ENCODE measurements around the gene HSPB2. TPM values are rescaled to one million over a fixed set of nuclear protein-coding genes. Genes with fewer than 3 reads are reported as not detected.
A peak's percentile ranks its signal among the peaks of the same experiment; 100 is the strongest.
"Not testable (repeated sequence)": the region's sequence is repeated elsewhere in the genome, so short reads cannot be mapped to it uniquely, and the experiment has no call there.

Gene HSPB2
- total RNA-seq, 8 experiments from 2014 or later, result 0.11 to 5.1 (median 0.81) TPM; not detected in 1

DNA sequence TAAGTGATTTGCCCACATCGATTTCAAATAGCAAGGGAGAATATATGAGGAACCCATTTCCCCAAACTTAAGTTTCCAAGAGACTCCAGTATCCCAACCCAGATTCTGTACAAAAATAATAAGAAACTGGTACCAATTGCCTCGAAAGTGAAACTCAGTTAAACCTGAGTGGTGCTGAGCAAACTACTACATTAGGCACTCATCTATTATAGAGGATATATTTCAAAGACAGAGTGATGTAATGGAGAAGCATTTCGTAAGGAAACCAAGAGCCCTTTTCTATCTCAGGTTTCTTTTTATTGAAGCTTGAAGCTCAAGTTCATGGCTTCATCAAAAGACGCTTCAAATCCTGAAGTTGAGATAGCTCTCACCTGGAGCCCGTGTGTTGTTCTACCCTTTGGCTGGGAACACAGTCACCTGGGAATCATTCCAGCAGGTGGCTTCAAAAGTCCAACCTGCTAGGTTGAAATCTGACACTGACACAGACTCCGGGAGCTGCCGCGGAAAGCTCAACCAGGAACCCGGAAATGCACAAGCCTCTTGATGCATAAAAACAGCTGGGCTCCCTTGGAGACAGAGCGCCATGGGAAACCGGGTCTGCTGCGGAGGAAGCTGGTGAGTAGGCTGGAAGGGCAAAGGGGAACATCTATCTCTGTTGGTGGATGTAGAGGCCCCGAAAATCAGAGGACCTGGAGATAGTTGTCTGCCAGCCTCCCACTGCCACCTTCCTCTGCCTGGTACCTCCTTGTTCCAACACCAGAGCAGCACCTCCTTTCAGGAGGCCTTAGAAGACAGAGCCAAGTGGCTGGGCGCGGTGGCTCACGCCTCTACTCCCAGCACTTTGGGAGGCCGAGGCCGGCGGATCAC lies 6.1 kb downstream of the HSPB2 start, which contains the start of gene C11orf52:
TSS of gene C11orf52 (plus strand) at position 524 of the 867 bp plus-strand sequence. CDS start at position 584, 60 bp downstream.
- WGBS, 10 experiments, result 25 to 100% (median 73%) methylated on average over 1 to 12 of the region's 19 CpGs
- Histone ChIP-seq H3K27ac (no peak within 1 kb of the TSS), H3K4me3 (no peak within 1 kb of the TSS), H3K4me1 (replicated peaks in 1 of 2) (peaks cover 0 to 5% of the 10 kb centered on the region in 2 donors)
- ATAC-seq (replicated peaks in 6 of 8), result peak in 6 of 8 experiments; percentile 26 to 81 (median 64)
- in situ Hi-C loops (cut with MboI; ENCODE audit: low pct_unique_long_range_greater_than_20kb in 2 of 9, low sequenced_read_pairs in 9 of 9, unreplicated experiment in 9 of 9), result no loop called here

DNA sequence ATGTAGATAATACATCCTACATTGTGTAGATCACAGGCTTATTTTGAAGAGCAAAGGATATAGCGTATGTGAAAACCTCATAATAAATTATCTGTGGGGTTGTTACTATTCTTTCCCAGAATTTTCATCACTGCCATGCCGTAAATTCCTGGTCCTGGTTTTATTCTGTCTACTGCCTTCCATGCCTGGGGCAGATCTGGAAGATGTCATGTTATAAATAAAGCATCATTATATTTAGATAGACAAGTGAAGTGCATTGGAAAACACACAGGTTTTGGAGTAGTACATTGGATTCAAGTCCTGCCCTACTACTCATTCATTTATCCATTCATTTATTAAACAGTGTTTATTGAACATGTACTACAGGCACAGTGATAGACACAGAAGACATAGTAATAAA lies 8.4 kb downstream of the HSPB2 start:
- ATAC-seq (replicated peaks in 6 of 8), result no peak
- in situ Hi-C loops (cut with MboI; ENCODE audit: low pct_unique_long_range_greater_than_20kb in 2 of 9, low sequenced_read_pairs in 9 of 9, unreplicated experiment in 9 of 9), result no loop called here
- Histone ChIP-seq H3K4me3 (no peak overlapping the region), H3K27ac (no peak overlapping the region), H3K4me1 (replicated peaks in 1 of 2) (peaks cover 0 to 6% of the 10 kb centered on the region in 2 donors)
- 60 to 100% (median 84%) methylated on average over 1 to 2 of the region's 2 CpGs; no CpG with 5 or more reads in 1 of the 10 experiments for WGBS, 10 experiments

DNA sequence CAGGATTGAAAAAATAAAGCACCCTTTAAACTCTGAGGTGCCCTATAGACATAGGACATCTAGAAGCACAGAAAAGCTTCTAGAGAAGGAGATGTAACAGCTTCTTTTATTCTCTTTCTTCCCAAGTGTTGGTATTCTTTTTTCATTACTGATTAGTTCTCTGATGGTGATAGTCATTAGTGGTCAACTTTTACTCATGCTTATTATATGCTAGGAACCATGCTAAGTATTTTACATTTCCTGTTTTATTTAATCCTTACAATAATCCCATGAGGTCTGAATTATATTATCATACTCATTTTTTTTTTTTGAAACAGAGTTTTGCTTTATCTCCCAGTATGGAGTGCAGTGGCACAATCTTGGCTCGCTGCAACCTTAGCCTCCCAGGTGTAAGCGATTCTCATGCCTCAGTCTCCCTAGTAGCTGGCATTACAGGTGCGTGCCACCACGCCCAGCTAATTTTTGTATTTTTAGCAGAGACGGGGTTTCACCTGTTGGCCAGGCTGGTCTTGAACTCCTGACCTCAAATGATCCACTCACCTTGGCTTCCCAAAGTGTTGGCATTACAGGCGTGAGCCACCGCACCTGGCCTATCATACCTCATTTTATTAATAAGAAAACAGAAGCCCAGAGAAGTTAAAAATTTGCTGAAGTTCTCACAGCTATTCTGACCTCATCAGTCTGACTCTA lies 9.2 kb downstream of the HSPB2 start:
- no peak overlapping the region for H3K4me3 ChIP-seq
- ATAC-seq (replicated peaks in 6 of 8), result no peak
- peaks cover 6 to 12% of the 10 kb centered on the region in 2 donors for H3K4me1 ChIP-seq (replicated peaks in 1 of 2)
- WGBS, 10 experiments, result 83 to 100% (median 97%) methylated on average over 1 to 7 of the region's 7 CpGs
- in situ Hi-C loops (cut with MboI; ENCODE audit: low pct_unique_long_range_greater_than_20kb in 2 of 9, low sequenced_read_pairs in 9 of 9, unreplicated experiment in 9 of 9), result no loop called here
- H3K27ac ChIP-seq, result no peak overlapping the region

DNA sequence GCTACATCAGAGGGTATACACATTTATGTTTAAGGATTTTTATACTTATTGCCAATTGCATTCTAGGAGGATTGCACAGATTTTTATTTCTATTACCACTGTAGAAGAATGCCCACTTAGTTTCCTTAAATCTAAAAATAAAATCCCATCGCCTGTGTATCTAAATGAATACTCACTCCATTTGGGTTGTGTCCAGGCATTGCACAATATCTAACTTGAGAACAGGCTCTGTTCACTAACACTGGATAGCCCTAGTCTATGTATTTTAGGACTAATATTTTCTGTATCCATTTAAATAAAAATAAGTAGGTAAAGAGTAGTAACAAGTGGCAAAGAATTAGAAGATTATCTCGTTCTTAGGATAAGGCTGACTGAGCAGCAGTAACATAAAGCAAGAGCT lies 10.3 kb downstream of the HSPB2 start:
- ATAC-seq (replicated peaks in 6 of 8), result peak in 2 of 8 experiments; percentile 2 to 4
- in situ Hi-C loops (cut with MboI; ENCODE audit: low pct_unique_long_range_greater_than_20kb in 2 of 9, low sequenced_read_pairs in 9 of 9, unreplicated experiment in 9 of 9), result no loop called here
- Histone ChIP-seq H3K27ac (no peak overlapping the region), H3K4me3 (no peak overlapping the region), H3K4me1 (replicated peaks in 1 of 2) (peaks cover 7 to 15% of the 10 kb centered on the region in 2 donors)
- WGBS, 10 experiments, result 0 to 80% (median 50%) methylated on average over 1 to 2 of the region's 2 CpGs; no CpG with 5 or more reads in 3 of the 10 experiments

DNA sequence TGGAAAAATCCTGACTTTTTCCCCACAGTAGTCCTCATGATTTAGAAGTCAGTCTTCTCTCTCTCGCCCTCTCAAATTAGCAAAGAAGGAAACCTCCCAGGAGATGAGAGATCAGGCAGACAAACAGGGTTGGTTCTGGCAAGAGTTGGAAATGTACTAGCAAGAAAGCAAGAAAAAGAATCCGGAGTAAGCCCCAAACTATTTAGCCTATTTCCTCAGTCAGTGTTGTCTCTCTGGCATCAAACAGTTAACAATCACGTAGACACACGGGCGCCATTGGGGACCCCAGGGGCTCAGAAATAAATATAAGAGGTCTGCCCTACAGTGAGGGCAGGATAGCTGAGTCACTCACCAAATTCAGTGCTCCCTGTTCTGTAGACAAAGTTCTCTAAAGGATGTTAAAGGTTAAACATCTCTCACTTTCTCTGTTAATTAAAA lies 10.8 kb downstream of the HSPB2 start:
- ATAC-seq (replicated peaks in 6 of 8), result no peak
- H3K4me1 ChIP-seq (replicated peaks in 1 of 2), result peaks cover 12 to 19% of the 10 kb centered on the region in 2 donors
- 0 to 90% (median 40%) methylated on average over 1 to 4 of the region's 5 CpGs; no CpG with 5 or more reads in 2 of the 10 experiments for WGBS, 10 experiments
- in situ Hi-C loops (cut with MboI; ENCODE audit: low pct_unique_long_range_greater_than_20kb in 2 of 9, low sequenced_read_pairs in 9 of 9, unreplicated experiment in 9 of 9), result no loop called here
- no peak overlapping the region for H3K27ac ChIP-seq
- H3K4me3 ChIP-seq, result no peak overlapping the region

DNA sequence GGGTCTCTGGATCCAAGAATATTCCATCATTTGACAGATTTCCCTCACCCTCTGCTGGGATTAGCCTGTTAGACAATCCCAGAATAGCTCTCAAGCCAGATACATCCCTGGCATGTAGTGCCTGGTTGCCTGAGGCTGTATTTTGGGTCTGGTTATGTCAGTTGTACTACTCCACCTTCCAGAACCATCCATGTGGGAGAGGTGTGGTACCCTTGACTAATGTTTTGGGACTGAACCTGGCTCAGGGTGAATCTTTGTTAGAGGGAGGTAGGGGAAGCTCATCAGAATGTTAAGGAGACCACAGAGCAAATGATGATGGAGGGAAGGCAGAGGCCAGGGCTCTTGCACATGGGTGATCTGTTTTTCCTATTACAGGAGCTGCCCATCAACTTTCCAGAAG lies 11.4 kb downstream of the HSPB2 start:
- H3K4me3 ChIP-seq, result no peak overlapping the region
- peak in 1 of 8 experiments; percentile 1 for ATAC-seq (replicated peaks in 6 of 8)
- in situ Hi-C loops (cut with MboI; ENCODE audit: low pct_unique_long_range_greater_than_20kb in 2 of 9, low sequenced_read_pairs in 9 of 9, unreplicated experiment in 9 of 9), result no loop called here
- H3K27ac ChIP-seq, result no peak overlapping the region
- H3K4me1 ChIP-seq (replicated peaks in 1 of 2), result peaks cover 12 to 15% of the 10 kb centered on the region in 2 donors

DNA sequence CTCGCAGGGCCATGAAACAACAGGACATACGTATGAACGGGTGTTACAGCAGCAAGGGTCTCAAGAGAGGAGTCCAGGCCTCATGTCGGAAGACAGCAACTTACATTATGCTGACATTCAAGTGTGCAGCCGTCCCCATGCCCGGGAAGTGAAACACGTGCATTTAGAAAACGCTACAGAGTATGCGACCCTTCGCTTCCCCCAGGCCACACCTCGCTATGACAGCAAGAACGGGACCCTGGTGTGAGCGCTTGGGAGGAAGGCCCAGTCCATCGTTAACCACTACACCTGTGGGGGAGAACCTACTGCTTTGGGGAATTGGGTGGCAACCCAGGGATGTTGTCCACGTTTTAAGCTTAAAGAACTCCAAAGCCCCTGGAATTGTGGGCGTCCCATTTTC lies 13.4 kb downstream of the HSPB2 start:
- ATAC-seq (replicated peaks in 6 of 8), result no peak
- Histone ChIP-seq H3K27ac (no peak overlapping the region), H3K4me3 (no peak overlapping the region), H3K4me1 (replicated peaks in 1 of 2) (peaks cover 12 to 16% of the 10 kb centered on the region in 2 donors)
- 70 to 100% (median 98%) methylated on average over 1 to 12 of the region's 16 CpGs; no CpG with 5 or more reads in 2 of the 10 experiments for WGBS, 10 experiments
- in situ Hi-C loops (cut with MboI; ENCODE audit: low pct_unique_long_range_greater_than_20kb in 2 of 9, low sequenced_read_pairs in 9 of 9, unreplicated experiment in 9 of 9), result no loop called here

DNA sequence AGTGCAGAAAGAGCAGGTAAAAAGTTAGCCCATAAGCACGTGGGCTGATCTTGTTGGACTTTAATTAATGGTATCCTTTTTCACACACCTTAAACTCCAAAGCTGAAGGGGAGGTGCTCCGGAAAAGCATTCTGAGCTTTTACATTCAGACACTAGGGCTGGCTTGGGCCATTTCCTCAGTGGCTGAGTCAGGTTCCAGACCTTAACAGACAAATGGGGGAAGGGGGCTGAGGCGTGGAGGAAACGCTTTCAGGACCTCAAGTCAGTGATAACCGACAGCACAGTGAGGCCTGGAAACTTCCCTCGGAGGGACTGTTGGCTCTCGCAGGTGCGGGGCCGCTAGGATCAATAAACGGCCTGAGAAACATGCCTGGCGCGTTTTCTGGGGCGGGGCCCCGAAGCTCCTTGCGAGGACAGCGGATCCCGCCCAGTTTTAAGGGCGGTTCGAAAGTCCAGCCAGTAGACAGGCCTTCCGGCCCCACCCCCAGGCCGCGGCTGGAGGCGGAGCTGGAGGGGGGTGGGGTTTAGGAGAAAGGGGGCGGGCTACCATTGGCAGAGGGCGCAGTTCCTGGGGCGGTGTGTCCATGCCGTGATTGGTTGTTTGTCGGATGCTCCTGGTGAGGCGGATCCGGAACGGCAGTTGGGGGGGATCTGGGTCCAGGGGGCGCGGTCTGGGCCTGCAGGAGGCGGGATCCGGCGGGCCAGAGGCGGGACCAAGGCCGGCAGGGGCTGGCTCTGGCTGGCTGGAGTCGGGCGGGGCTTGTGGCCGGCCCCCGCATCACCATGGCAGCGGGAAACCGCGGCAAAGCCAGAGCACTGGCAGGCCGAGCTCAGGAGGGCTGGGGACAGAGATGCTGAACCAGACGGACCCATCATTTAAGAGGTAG lies 14.2 kb downstream of the HSPB2 start:
- H3K27ac ChIP-seq, result peak overlapping the region; percentile 10 to 19
- WGBS, 10 experiments, result 0 to 80% (median 2%) methylated on average over 1 to 11 of the region's 47 CpGs; no CpG with 5 or more reads in 3 of the 10 experiments
- ATAC-seq (replicated peaks in 6 of 8), result peak; percentile 87 to 95 (median 93)
- peaks cover 12 to 16% of the 10 kb centered on the region in 2 donors for H3K4me1 ChIP-seq (replicated peaks in 1 of 2)
- peak overlapping the region; percentile 38 to 47 (median 41) for H3K4me3 ChIP-seq
- in situ Hi-C loops (cut with MboI; ENCODE audit: low pct_unique_long_range_greater_than_20kb in 2 of 9, low sequenced_read_pairs in 9 of 9, unreplicated experiment in 9 of 9), result no loop called here

DNA sequence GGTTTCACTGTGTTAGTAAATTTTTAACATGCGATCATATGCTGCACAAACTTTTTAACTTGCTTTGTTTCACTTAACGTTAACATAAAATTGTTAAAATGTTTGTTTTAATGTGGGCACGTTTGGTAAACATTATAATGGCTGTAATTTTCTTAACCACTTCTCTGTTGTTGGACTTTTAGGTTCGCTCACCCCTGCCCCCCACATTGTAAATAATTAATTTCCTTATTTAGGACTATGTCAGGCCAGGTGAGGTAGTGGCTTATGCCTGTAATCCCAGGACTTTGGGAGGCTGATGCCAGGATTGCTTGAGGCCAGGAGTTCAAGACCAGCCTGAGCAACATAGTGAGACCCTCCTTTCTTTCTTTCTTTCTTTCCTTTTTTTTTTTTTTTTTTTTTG lies 17.9 kb downstream of the HSPB2 start:
- in situ Hi-C loops (cut with MboI; ENCODE audit: low pct_unique_long_range_greater_than_20kb in 2 of 9, low sequenced_read_pairs in 9 of 9, unreplicated experiment in 9 of 9), result no loop called here

DNA sequence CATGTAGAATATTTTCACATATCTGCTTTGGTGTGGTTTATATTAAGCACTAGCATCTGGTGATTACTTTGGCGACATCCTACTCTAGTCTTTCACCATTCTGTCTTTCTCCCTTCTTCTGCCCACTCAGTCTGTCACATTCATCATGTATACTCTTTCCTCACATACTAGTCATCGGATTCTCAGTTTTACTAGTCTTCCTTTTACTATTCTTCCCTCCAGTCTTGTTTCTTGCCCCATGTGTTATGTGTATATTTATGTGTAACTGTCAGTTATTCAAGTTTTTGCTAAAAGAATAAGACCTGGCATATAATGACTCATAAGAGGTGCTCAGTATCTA lies 20.0 kb downstream of the HSPB2 start:
- no peak for ATAC-seq (replicated peaks in 6 of 8)
- no peak overlapping the region for H3K27ac ChIP-seq
- H3K4me1 ChIP-seq (replicated peaks in 1 of 2), result peaks cover 22 to 26% of the 10 kb centered on the region in 2 donors
- in situ Hi-C loops (cut with MboI; ENCODE audit: low pct_unique_long_range_greater_than_20kb in 2 of 9, low sequenced_read_pairs in 9 of 9, unreplicated experiment in 9 of 9), result no loop called here
- WGBS, 10 experiments, result 32 to 100% (median 100%) methylated on average over 1 to 2 of the region's 2 CpGs
- no peak overlapping the region for H3K4me3 ChIP-seq

More for the DNA sequence above, 17.9 kb downstream of the HSPB2 start:
- no peak overlapping the region for H3K4me3 ChIP-seq
- 10 to 100% (median 75%) methylated on average over 2 to 4 of the region's 4 CpGs; no CpG with 5 or more reads in 1 of the 10 experiments for WGBS, 10 experiments
- peaks cover 19 to 21% of the 10 kb centered on the region in 2 donors for H3K4me1 ChIP-seq (replicated peaks in 1 of 2)
- H3K27ac ChIP-seq, result no peak overlapping the region
- no peak for ATAC-seq (replicated peaks in 6 of 8)

DNA sequence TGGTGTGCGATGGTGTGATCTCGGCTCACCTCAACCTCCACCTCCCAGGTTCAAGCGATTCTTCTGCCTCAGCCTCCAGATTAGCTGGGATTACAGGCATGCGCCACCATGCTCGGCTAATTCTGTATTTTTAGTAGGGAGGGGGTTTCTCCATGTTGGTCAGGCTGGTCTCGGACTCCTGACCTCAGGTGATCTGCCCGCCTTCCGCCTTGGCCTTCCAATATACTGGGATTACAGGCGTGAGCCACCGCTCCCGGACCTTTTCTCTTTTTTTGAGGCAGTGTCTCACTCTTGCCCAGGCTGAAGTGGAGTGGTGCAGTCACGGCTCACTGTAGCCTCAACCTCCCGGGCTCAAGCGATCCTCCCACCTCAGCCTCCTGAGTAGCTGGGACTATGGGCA lies 20.6 kb downstream of the HSPB2 start:
- in situ Hi-C loops (cut with MboI; ENCODE audit: low pct_unique_long_range_greater_than_20kb in 2 of 9, low sequenced_read_pairs in 9 of 9, unreplicated experiment in 9 of 9); ATAC-seq (replicated peaks in 6 of 8); H3K4me3 ChIP-seq; H3K27ac ChIP-seq: not testable (repeated sequence)
- WGBS, 10 experiments, result 79 to 100% (median 96%) methylated on average over 2 to 11 of the region's 14 CpGs; no CpG with 5 or more reads in 3 of the 10 experiments
- peaks cover 21 to 26% of the 10 kb centered on the region in 2 donors for H3K4me1 ChIP-seq (replicated peaks in 1 of 2)

DNA sequence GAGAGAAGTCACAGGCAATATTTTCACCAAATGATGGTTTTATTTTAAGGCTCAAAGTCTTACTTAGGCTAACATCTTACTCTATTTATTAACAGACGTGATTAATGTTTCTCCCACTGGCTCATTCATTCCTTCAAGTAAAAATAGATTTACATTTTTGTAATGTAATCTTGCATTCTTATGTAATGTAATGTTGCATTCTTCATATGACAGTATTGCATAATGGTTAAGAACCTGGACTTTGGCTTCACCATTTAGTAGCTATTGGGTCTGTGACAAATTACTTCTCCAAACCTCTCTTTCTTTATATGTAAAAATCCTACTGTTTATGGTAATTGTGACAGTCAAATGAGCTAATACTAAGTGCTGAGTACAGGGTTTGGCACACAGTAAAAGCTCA lies 21.3 kb downstream of the HSPB2 start:
- 0 to 100% (median 80%) methylated on average over 1 of the region's 1 CpG; no CpG with 5 or more reads in 1 of the 10 experiments for WGBS, 10 experiments
- ATAC-seq (replicated peaks in 6 of 8), result peak in 1 of 8 experiments; percentile 9
- Histone ChIP-seq H3K4me1 (replicated peaks in 1 of 2) (peaks cover 27 to 32% of the 10 kb centered on the region in 2 donors), H3K27ac (no peak overlapping the region), H3K4me3 (no peak overlapping the region)
- in situ Hi-C loops (cut with MboI; ENCODE audit: low pct_unique_long_range_greater_than_20kb in 2 of 9, low sequenced_read_pairs in 9 of 9, unreplicated experiment in 9 of 9), result no loop called here

Measured in motor neuron (in vitro differentiated cells).